ENCODE data around the gene SLC45A3.

DNA sequence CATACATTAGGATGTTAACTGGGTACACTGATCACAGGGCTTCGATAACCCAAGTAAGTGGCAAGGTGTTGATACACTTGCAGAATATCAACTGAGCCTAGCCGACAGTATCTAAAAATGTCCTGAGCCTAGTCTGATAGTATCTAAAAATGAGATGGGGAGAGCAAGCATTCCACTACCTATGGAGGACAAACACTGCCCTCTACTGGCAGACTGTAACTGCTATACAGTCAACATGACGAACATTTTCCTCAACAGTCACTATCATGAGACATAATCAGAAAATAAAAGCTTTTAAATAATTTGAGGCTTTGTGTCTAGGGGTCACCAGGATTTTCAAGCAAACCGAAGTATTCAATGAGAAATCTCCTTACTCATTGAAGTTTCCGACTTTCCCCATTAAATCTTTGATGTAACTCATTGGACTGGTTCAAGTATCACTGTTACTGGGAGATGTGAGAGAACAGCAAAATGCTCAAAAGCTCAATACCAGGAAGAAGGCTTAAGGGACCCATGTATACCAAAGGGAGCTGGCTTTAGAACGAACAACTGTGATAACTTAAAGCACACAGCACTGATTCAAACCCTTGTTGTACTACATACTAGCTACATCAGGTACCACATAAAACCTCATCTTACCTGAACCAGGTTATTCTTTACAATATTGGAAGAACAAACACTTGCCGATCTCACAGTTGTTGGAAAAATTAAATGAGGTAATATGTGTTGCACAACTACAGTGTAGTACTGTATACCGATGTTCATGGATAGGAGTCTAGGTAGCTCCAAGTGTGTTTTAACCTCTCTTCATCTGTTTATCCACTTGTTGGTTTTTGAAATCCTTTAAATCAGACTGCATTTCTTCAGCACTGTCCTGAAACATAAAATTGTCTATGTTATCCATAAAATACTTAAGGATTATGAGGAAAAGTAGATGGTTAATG is 31.1 kb upstream of the SLC45A3 start:
- TF ChIP-seq, protein P1, sequence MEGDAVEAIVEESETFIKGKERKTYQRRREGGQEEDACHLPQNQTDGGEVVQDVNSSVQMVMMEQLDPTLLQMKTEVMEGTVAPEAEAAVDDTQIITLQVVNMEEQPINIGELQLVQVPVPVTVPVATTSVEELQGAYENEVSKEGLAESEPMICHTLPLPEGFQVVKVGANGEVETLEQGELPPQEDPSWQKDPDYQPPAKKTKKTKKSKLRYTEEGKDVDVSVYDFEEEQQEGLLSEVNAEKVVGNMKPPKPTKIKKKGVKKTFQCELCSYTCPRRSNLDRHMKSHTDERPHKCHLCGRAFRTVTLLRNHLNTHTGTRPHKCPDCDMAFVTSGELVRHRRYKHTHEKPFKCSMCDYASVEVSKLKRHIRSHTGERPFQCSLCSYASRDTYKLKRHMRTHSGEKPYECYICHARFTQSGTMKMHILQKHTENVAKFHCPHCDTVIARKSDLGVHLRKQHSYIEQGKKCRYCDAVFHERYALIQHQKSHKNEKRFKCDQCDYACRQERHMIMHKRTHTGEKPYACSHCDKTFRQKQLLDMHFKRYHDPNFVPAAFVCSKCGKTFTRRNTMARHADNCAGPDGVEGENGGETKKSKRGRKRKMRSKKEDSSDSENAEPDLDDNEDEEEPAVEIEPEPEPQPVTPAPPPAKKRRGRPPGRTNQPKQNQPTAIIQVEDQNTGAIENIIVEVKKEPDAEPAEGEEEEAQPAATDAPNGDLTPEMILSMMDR (IDR thresholded peaks at IDR 0.05): peak; percentile 77 to 83 (median 80)
- TF ChIP-seq POLR2A (IDR thresholded peaks at IDR 0.05) (no peak), POLR2AphosphoS5 (IDR thresholded peaks at IDR 0.05) (no peak), EP300 (IDR thresholded peaks at IDR 0.05) (no peak)
